Endothelial cell of umbilical vein (primary cell): Measurements from ENCODE around the gene CDK17. TPM values are rescaled to one million over a fixed set of nuclear protein-coding genes. Genes with fewer than 3 reads are reported as not detected.
"Not testable (repeated sequence)": the region's sequence is repeated elsewhere in the genome, so short reads cannot be mapped to it uniquely, and the experiment has no call there.

Source experiments
- BruUV-seq: library from RNA; stranded (reverse); fragments of 400-500 nt; replicated peaks from 2 replicates; lab custom pipeline; 2021; lab: Mats Ljungman, UMichigan
- CTCF ChIA-PET: fragments of 300-600, 350-600 bp; sonication (Branson Sonifier 250); formaldehyde crosslinking; loops from one replicate; lab custom pipeline; 2021; ENCODE audit warnings: antibody characterized with exemption, inconsistent platforms; lab: Charles Lee
- POLR2A ChIA-PET: fragments of 300-600, 350-600 bp; sonication (Branson Sonifier 250); formaldehyde crosslinking; loops from one replicate; lab custom pipeline; 2021; ENCODE audit warnings: antibody characterized with exemption, inconsistent platforms; lab: Charles Lee
- DNase-seq: peaks from one replicate; pipeline ENCODE4 v3.0.0-alpha.2; 2011; ENCODE audit warnings: low read depth, low spot score
- FAIRE-seq: peaks from 2 replicates; lab custom pipeline; 2011; peaks lifted over from hg19 to GRCh38; lab: Jason Lieb, UNC
- H2AFZ ChIP-seq: 2 replicates; pipeline ENCODE4 v1.6.0; 2012; ENCODE audit warnings: low read depth, low read length, control low read depth, inconsistent platforms
- H3K27ac ChIP-seq: 2 replicates; pipeline ENCODE4 v1.5.1; 2011; ENCODE audit warnings: low read depth, mild to moderate bottlenecking, control low read depth, low read length, moderate library complexity; ENCODE audit not compliant: insufficient read depth
- H3K27me3 ChIP-seq, 2 experiments: 2 replicates each; pipeline versions ENCODE4 v1.6.0 to v1.6.1; 2011; ENCODE audit warnings: low read length in 2 of 2, mixed read lengths in 1 of 2; ENCODE audit not compliant: control insufficient read depth in 2 of 2, insufficient read depth in 2 of 2
- H3K36me3 ChIP-seq, 2 experiments: 2 replicates in 1 of 2; 3 replicates in 1 of 2; pipeline ENCODE4 v1.5.1; 2011; ENCODE audit warnings: low read length in 2 of 2, mild to moderate bottlenecking in 1 of 2, moderate library complexity in 1 of 2; ENCODE audit not compliant: control insufficient read depth in 2 of 2, insufficient read depth in 2 of 2; ENCODE audit errors: extremely low read depth in 1 of 2
- H3K4me1 ChIP-seq: 3 replicates; pipeline ENCODE4 v1.5.1; 2011; ENCODE audit warnings: mild to moderate bottlenecking, low read length; ENCODE audit not compliant: control insufficient read depth, insufficient read depth; ENCODE audit errors: extremely low read depth
- H3K4me2 ChIP-seq: 2 replicates; pipeline ENCODE4 v1.6.1; 2011; ENCODE audit warnings: low read length, control low read depth, mixed read lengths; ENCODE audit not compliant: insufficient read depth
- H3K4me3 ChIP-seq, 3 experiments: fragments of 200-600 bp in 1 of 3; sonication (generic), shearing (Covaris generic) in 1 of 3; replicated peaks in 1 of 3; 2 replicates each; pipeline ENCODE4 v1.5.1; 2011 to 2016; ENCODE audit warnings: control low read depth in 3 of 3, low read length in 3 of 3, mild to moderate bottlenecking in 2 of 3, inconsistent platforms in 1 of 3, low read depth in 1 of 3, moderate library complexity in 1 of 3; ENCODE audit not compliant: insufficient read depth in 1 of 3
- H3K79me2 ChIP-seq: 2 replicates; pipeline ENCODE4 v1.6.0; 2012; ENCODE audit warnings: low read length, inconsistent platforms; ENCODE audit not compliant: control insufficient read depth, insufficient read depth
- H3K9ac ChIP-seq: replicated peaks from 2 replicates; pipeline ENCODE3; 2011; ENCODE audit warnings: low read length, control low read depth; ENCODE audit not compliant: insufficient read depth; ENCODE audit errors: extremely low read depth
- H3K9me1 ChIP-seq: replicated peaks from 3 replicates; pipeline ENCODE4 v1.6.0; 2011; ENCODE audit warnings: mild to moderate bottlenecking, low read length; ENCODE audit not compliant: control insufficient read depth, insufficient read depth; ENCODE audit errors: extremely low read depth
- H3K9me3 ChIP-seq: replicated peaks from 2 replicates; pipeline ENCODE4 v1.5.1; 2012; ENCODE audit warnings: low read length, inconsistent platforms; ENCODE audit not compliant: control insufficient read depth, insufficient read depth
- H4K20me1 ChIP-seq: replicated peaks from 2 replicates; pipeline ENCODE3; 2011; ENCODE audit warnings: mild to moderate bottlenecking, low read length; ENCODE audit not compliant: control insufficient read depth, insufficient read depth; ENCODE audit errors: extremely low read depth
- JUN ChIP-seq: IDR thresholded peaks from 2 replicates; pipeline ENCODE4 v1.6.1; 2011; ENCODE audit warnings: borderline replicate concordance, low read depth; ENCODE audit not compliant: insufficient read length, insufficient read depth
- POLR2AphosphoS5 ChIP-seq: IDR thresholded peaks from 2 replicates; pipeline ENCODE4 v1.6.1; 2012; ENCODE audit warnings: low read depth, mild to moderate bottlenecking, control low read depth, low read length, moderate library complexity; ENCODE audit not compliant: insufficient read depth
- dilution Hi-C: fragments of 300-500 bp; cut with MboI; formaldehyde crosslinking; loops from one replicate; pipeline ENCODE4 v1.15.0; 2019; ENCODE audit warnings: low sequenced_read_pairs; ENCODE audit not compliant: extremely low pct_ligation_motif_present
- intact Hi-C: fragments of 100-400 bp; cut with micrococcal nuclease; formaldehyde crosslinking; loops from one replicate; pipeline ENCODE4 v1.10.0; 2022
- polyA plus RNA-seq, 4 experiments: library from polyadenylated mRNA; depleted of rRNA in 3 of 4; stranded (reverse) in 3 of 4; unstranded in 1 of 4; fragments of >200 nt; gene quantifications; 2 replicates each; pipeline versions ENCODE4 v1.2.1 to v1.2.3, GENCODE V29; 2011 to 2012; ENCODE audit warnings: missing spikeins in 1 of 4
- total RNA-seq: library from RNA; stranded (reverse); gene quantifications from 2 replicates; pipeline ENCODE4 v1.2.3, GENCODE V29; 2021

The CDK17 gene
- total and polyA plus RNA-seq, 2 donors (not counting 3 experiments of a cell fraction or from before 2014, with no cell fraction given): 61.1 to 176 TPM

DNA sequence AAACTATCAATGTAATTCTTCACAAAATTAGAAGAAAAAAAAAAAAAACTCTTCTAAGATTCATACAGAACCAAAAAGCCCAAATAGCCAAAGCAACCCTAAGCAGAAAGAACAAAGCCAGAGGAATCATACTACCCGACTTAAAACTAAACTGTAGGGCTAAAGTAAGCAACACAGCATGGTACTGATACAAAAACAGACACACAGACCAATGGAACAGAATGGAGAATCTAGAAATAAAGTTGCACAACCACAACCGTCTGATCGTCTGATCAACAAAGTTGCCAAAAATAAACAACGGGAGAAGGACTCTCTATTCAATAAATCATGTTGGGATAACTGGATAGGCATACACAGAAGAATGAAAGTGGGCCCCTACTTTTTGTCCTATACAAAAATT lies 16.9 kb downstream of the CDK17 start:
- dilution Hi-C loops: no loop called here
- H3K9me1 ChIP-seq: no peaks in the 10 kb centered on the region
- DNase-seq: no peak
- no peak overlapping the region for H3K9ac ChIP-seq
- H2AFZ ChIP-seq: no peak overlapping the region
- peaks cover 79% of the 10 kb centered on the region for H3K4me1 ChIP-seq
- peaks cover 2 to 7% of the 10 kb centered on the region in 2 experiments for H3K36me3 ChIP-seq
- intact Hi-C loops: no loop called here
- peak overlapping the region; percentile 16 for H3K27ac ChIP-seq
- ChIA-PET POLR2A (no interaction called here), CTCF (interaction anchor here (1.3 kb wide), 1 partner anchor 9 kb away, joined by 3 read pairs; no protein-coding TSS in a partner anchor)
- no peaks in the 10 kb centered on the region for H3K27me3 ChIP-seq
- FAIRE-seq: no peak
- H3K4me2 ChIP-seq: peak overlapping the region; percentile 60
- peaks cover 36% of the 10 kb centered on the region for H4K20me1 ChIP-seq
- H3K4me3 ChIP-seq: no peak overlapping the region
- TF ChIP-seq POLR2AphosphoS5 (peak; percentile 56), JUN (no peak)
- peaks cover 100% of the 10 kb centered on the region for H3K79me2 ChIP-seq
- no TSS peak for BruUV-seq
- no peaks in the 10 kb centered on the region for H3K9me3 ChIP-seq

DNA sequence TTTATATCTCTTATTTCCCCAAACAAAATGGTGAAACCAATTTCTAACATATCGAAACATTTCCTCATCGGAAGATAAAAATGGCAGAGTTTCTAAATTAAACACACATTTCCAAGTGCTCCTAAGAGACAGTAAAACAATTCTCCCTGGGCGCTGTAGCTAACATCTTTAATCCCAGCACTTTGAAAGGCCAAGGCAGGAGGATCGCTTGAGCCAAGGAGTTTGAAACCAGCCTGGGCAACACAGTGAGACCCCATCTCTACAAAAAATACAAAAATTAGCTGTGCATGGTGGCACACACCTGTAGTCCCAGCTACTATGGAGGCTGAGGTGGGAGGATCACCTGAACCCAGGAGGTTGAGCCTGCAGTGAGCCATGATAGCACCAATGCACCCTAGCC lies 20.5 kb downstream of the CDK17 start:
- CTCF ChIA-PET: interaction anchor here (0.6 to 1.0 kb wide), 2 partner anchors 12 to 31 kb away, joined by 4 read pairs; no protein-coding TSS in a partner anchor
- H3K4me3 ChIP-seq, H2AFZ ChIP-seq, H3K4me2 ChIP-seq, BruUV-seq, FAIRE-seq, H3K27me3 ChIP-seq, H3K27ac ChIP-seq, dilution Hi-C loops, intact Hi-C loops, H3K9me1 ChIP-seq, H3K36me3 ChIP-seq, H3K9me3 ChIP-seq, DNase-seq, H3K9ac ChIP-seq: not testable (repeated sequence)
- POLR2A ChIA-PET: interaction anchor here (0.9 kb wide), 1 partner anchor 10 kb away, joined by 4 read pairs; no protein-coding TSS in a partner anchor
- Histone ChIP-seq H3K79me2 (peaks cover 99% of the 10 kb centered on the region), H4K20me1 (peaks cover 27% of the 10 kb centered on the region), H3K4me1 (peaks cover 84% of the 10 kb centered on the region)
